ENCODE data around the gene SUSD4.

The SUSD4 gene

DNA sequence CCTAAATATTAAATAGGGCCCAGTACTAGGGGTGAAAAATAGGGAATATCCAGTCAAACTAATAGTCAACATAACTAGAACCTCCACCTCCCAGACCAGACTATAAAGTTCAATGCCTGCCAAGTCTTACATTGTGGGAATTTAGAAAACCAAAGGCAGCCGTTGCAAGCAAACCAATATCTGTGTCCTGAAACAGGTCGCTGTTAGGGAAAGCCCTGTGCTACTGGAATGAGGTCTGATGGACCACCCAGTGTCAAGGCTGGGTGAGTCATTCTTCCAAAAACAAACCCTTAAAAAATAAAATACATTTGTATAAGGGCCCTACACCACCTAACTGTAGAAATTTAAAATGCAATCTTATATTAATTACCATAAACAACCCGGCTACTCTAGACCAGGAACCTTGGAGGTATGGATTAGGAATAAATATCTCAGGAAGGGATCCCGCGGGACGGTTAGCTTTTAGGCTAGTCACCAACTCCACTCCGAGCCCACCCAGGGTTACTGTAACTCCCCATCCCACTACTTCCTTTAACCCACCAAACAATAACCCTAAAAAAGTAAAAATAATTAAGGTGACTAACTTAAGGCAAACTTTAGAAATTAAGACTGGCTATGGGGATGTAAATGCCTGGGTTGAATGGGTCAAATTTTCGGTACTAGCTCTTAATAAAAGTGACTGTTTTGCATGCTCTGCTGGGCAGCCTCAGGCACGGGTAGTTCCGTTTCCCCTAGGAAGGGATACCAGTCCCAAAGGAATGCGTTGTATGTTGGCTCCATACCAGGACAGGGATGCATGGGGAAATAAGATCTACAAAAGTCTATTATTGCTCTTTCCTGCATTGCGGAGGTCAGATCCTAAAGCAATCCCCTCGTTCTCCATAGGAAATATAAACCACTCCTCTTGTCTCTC lies 155.6 kb downstream of the SUSD4 start:
- no peak for DNase-seq

DNA sequence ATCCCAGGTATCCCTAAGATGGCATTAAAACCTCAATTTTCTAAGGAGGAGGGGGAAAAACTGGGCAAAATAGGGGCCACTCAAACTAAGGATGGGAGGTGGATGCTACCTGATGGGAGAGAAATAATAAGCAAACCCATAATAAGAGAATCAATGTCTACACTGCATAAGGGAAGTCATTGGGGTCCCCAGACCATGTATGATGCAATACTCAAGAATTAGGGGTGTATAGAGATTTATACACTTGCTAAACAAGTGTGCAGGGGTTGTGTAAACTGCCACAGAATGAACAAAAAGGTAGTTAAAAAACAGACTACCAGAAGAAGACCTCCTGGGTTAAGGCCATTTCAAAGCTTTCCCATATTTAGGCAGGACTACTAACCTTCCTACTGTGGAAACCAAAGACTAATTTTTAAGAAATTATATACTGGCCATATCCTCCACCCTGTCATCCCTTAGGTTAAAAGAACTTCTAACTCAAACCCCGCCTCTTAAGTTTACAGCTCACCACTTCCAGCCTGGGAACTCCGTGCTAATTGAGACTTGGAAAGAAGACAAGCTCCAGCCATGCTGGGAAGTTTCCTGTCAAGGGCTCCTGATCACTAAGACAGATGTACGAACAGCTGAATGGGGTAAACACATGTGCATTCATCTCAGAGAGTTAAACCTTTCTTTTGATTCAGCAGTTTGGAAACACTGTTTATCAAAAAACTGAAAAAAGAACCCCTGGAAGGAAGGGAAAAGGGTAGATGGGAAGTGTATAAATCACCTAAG lies 156.5 kb downstream of the SUSD4 start:
- no peak for DNase-seq

DNA sequence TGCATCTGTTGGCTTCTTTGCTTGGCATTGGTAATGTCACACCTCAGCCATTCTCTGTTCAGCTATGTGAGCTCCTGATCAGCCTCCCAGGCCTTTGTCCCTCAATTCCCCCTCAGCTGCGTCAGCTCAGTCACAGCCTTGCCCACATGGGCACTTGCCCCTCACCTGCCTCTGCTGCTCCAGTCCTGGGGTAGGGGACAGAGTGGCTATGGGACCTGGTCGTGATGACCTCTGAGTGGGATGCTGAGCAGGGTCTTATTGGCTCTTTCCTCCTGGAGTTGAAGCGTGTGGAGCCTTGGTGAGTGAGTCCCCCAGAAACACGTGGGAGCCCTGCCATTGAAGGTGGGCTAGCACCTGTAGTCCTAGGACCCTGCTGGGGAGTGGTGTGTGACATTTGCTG lies 159.6 kb downstream of the SUSD4 start:
- no peak for DNase-seq

DNA sequence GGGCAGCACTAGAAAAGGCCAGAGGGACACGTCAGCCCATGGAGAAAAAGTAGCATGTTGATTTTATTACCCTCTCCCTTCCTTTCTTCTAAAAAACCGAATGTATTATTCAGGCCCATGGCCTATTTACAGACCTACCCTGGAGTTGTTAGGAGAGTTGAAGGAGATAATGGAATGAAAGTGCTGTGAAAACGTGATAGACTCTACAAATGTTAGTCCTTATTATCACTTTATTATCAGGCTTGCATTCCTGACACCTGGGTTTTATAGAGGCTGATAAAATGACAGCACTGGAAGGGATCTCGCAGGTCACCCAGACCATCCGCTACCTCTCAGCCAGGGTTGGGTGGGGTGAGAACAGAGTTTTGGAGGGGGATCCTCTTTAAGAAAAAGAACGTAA lies 160.3 kb downstream of the SUSD4 start:
- DNase-seq, result no peak

DNA sequence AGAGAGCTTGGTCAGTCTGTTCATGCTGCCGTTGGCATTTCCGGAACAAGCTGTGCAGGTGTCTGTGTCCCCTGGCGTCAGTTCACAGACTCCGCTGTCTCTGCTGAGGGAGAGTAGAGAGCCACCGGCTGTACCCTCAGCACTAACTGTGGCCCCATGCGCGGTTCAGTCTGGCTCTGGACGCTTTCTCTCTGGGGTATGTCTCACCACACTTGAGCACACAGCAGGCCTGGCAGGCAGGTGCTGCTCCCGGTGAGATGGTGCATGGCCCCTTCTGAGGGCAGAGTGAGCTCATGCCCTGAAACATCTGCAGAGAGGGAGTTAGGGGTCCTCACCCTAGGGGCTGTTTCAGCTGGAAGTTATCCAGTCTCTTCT lies 161.0 kb downstream of the SUSD4 start:
- no peak for DNase-seq

DNA sequence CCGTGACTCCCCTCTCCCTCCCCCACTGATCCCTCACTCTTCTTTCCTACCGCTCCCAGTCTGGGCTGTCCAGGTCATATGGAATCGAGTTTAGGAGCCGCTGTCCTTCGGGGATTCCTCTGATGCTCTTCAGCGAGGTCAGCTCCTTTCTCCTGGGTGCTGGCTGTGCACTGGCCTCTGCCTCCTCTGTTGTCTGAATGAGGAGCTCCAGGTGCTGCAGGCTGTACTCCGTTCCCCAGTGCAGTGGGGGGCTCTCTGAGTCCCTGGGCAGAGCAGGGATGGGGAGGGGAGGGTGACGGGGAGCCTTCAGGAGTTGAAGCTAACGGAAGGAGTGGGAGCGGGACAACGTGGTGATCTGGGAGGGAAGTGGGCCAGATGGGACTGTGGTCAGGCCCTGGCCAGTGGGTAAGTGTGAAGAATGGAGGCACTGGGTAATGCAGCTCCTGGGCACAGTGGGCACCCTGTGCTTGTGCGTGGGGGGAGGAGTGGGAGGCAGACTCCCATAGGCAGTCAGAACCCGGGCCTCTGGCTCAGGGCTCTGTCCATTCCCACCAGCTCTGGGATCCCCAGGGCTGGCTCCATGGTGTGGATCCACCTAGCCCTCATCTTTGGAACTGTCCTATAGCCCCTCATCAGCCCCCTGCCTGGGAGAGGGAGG lies 161.5 kb downstream of the SUSD4 start:
- no peak for DNase-seq

DNA sequence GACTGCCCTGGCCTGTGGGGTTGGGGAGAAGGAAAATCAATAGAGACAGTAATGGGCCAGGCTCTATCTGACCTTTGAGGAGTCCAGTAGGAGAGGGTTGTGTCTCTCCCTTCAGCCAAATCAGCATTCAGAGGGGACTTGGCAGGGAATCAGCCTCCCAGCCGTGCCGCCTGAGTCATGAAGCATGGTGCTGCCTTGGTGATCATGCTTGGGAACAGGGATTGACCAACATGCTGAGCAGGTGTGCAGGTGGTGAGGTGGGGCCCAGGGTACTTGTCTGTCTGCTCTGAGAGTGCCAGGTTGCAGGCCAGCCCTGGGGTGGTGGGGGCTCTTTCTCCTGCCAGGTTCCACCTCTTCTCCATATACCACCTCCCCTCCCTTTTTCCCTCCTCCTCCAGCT lies 162.0 kb downstream of the SUSD4 start:
- DNase-seq, result no peak

DNA sequence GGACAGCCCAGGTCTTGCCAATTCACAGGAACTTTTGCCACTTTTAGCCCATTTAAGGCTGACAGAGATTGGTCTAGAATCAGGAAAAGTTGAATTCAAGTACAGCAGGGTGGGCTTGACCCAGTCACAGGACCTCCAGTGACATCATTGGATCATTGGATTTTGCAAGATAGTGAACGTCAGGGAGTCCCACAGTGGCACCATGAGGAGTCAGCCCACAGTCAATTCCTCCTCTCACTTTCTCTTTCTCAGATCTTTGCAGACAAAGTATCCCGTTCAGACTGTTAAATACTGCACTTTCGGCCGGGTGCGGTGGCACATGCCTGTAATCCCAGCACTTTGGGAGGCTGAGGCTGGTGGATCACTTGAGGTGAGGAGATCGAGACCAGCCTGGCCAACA lies 163.1 kb downstream of the SUSD4 start:
- no peak for DNase-seq

DNA sequence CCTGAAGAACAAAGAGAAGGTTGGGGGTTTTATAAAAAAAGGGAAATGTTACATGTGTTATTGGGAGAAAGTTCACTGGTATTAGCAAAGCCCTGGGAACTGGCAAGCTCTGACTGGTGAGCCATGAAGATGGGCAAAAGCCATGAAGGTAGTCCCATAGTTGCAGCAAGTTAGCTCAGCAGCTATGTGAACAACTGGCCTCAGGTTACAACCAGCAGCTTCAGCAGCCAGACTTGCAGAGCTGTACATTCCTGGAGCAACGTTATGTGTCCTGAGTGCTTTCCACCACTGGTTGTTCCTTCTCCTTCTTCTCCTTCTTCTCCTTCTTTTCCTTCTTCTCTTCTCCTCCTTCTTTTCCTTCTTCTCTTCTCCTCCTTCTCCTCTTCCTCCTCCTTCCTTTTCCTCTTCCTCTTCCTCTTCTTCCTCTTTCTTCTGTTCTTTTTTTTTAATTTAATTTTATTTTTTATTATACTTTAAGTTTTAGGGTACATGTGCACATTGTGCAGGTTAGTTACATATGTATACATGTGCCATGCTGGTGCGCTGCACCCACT lies 164.8 kb downstream of the SUSD4 start:
- DNase-seq, result no peak

DNA sequence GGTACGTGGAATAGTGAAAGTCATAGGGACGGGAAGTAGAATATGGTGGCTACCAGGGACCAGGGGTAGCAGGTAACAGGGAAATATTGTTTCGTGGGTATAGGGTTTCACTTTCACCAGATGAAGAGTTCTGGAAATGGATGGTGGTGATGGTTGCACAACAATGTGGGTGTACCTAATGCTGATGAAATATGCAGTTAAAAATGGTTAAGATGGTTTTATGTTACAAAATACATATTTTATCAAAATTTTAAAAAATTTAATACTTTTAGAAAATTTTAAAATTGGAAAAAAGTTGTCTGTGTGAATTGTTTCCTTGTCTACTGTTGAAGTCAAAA lies 165.4 kb downstream of the SUSD4 start:
- no peak for DNase-seq

DNA sequence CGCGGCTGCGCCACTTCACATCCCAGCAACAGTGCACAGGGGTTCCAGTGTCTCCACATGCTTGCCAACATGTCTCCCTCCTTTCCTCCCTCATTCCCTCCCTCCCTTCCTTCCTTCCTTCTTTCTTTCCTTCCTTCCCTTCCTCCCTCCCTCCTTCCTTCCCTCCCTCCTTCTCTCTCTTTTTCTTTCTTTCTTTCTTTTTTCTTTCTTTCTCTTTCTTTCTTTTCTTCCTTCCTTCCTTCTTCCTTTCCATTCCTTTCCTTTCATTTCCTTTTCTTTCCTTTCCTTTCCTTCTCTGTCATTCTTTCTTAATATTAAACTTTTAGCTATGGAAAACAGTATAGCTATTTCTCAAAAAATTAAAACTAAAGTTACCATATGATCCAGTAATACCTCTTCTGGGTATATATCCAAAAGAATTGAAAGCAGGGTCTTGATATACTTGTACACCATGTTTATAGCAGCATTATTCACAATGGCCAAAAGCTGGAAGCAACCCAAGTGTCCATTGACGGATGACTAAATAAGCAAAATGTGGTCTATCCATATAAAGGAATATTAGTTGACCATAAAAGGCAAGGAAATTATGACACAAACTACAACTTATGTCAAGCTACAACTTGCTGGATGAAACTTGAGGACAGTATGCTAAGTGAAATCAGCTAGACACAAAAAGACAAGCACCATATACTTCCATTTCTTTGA lies 165.9 kb downstream of the SUSD4 start:
- no peak for DNase-seq

DNA sequence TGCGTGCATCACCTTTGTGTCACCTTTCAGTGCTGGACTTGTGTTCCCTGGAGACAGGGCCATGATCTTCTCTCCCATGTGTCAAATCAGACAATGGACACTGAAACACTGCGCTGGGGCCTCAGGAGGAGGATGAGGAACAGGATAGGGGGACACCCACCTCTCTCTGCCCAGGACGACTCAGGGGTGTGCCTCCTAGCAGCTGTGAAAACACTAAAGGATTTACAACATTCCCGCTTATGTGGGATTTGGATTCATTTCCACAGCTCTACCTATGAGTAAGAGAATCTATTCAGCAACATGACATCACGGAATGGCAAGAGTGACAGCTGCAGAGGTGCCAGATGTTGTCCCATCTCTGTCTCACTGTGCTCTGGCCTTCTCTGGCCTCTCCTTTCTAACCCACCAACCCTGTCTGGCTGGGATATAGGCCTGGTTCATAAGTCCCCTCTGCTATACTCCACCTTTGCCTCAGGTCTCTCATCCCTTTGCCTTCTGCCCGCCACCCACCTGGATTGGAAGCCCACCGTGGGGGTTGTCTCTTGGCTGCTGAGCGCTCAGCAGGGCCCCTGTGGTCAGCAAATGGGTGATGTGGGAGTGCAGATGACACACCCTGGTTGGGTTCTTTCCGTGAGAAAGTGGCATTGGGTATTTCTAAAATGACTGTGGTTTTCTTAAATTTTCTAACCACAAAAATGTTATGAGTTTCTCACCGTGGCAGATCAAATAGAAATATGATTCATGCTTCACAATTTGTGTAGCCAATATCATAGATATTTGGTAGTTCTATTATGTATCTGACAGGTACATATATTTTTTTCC lies 173.9 kb downstream of the SUSD4 start:
- DNase-seq, result peak; percentile 80

DNA sequence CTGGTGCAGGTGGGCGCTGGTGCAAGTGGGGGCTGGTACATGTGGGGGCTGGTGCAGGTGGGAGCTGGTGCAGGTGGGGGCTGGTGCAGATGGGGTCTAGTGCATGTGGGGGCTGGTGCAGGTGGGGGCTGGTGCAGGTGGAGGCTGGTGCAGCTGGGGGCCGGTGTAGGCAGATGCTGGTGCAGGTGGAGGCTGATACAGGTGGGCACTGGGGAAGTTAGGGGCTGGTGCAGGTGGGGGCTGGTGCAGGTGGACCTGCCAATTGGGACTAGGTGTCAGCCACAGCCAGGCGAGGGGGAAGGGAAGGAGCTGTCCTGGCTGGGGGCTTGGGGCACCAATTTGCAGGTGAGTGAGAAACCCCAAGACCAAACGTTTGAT lies 174.5 kb downstream of the SUSD4 start:
- no peak for DNase-seq

DNA sequence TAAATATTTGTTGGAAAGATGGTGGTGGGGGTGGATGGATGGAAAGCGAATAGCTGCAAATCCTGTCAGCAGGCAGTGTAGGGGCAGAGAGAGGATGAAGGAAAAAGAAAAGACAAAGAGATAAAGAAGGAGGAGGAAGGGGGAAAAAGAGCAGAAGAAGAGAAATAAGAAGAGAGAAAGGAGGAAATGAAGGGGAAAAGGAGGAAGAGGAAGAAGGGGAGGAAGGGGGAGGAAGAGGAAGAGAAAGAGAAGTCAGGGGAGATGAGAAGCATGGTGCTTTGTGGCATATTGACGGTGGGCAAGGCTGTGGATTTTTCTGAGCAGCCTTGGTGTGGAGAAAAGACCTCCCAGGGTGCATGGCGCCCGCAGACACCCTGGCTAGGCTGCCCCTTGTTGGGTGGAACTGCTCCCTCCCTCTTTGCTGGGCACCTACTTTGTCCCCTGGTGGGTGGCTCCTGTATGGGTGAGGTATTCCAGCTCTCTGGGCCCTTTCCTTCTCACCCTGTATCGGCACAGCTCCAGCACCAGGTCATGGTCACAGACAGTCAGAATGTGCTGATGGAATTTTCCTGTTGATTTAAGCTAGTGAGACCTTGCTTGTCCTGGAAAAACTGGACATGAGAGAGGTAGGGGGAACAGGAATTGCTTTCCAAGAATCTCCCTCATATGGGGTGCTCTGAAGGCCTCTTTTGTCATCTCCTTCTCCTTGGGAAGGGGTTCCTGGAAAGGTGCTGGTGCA lies 175.2 kb downstream of the SUSD4 start:
- DNase-seq, result no peak

DNA sequence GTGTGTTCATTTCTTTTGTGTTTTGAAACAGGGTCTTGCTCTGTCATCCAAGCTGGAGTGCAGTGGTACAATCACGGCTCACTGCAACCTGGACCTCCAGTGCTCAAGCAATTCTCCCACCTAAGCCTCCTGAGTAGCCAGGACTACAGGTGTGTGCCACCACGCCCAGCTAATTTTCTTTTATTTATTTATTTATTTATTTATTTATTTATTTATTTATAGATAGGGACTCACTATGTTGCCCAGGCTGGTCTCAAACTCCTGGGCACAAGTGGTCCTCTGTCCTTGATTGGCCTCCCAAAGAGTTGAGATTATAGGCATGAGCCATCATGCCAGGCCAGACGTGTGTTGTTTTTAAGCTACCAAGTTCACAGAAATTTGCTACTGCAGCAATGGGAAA lies 177.2 kb downstream of the SUSD4 start:
- no peak for DNase-seq

DNA sequence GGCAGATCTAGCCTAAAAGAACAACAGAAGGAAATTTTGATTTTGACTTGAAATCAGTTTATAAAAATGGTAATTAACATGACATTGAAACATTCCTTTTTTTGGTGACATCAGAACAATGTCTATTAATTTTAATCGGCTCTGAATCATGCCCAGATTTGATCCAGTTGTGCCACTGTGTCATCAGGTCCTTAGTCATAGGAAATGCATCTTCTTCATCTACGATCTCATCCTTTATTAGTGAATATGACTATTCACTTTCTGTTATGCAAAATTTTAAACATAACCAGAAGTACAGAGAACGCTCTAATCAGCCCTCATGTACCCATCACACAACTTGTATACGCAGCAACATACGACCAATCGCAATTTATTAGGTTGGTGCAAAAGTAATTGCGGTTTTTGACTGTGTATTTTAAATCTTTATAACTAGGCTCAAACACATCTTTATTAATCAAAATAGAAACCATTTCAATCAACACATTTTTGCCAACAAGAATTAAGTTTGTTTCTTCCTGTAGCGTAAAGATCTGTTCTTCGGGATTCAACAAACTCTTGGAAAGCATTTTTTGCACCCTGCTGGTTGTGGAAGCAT lies 180.6 kb downstream of the SUSD4 start:
- DNase-seq, result no peak

DNA sequence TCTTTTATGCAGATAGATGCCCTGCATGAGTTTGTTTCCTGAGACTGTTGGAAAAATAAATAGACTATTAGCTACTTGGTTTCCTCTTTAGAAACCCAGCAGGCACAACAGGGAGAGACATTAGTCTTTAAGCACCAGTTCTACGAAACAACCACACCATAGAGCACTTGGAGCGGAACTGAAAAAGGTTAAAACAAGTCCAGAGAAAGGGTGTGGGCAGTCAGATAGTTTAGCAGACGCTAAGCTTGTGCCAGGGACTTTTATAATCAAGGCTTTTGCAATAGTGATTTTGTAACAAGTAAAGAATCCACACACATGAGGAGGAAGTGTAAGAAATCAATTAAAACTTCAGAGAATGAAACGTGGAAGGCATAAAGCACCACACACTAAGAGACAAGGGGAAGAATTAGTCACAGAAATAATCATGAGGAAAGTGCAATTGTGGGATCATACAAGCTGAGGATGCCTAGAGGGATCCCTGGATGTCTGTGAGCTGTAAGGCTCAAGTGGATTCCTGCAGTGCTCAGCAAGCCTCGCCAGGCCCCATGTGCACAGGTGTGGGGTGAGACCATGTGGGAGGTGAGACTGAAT lies 183.2 kb downstream of the SUSD4 start:
- DNase-seq, result no peak

DNA sequence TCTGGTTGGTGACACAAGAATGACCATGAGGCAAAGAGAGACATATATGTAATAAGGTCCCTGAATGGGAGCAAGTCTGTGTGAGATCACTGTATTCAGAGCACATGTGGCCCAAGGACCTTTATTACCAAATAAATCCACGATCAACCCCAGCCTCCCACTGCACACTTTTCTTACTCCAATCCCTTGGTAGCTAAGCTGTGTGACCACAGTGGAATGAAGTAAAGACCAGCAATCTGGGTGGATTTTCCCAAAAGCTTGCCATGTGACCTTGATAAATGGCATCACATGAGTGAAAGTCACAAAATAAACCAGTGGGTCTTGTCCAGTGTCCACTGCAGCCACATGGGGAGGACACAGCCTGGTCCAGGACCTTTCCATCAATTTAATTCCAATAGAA lies 184.2 kb downstream of the SUSD4 start:
- DNase-seq, result no peak

DNA sequence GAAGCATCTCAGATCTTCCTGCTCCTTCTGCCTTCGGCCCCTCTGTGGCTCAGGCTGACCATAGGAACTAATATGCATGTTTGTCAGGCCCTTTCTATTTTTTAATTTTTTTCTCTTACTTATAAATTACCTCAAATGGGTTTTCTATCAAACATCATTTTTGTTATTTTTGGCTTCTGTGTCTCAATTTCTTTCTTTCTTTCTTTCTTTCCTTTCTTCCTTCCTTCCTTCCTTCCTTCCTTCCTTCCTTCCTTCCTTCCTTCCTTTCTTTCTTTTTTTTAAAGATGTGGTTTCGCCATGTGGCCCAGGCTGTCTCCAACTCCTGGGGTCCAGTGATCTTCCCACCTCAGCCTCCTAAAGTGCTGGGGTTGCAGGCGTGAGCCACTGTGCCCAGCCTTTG lies 184.7 kb downstream of the SUSD4 start:
- DNase-seq, result no peak

DNA sequence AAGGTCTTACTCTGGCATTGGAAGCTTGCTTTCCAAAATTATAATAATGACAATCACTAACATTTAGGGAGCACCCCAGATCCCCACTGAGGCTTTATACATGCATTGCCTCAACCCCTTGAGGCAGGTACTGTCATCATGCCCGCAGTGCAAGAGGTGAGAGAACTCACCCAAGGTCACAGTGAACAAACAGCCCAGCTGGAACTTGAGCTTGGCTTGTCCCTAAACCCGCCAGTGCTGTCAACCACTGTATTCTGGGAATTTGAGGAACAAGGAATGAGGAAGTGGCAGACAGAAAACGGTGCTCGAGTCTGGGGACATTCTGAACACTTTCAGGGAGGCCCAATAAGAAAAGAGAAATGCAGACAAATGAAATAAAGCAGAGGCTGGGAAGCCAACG lies 186.3 kb downstream of the SUSD4 start:
- no peak for DNase-seq

DNA sequence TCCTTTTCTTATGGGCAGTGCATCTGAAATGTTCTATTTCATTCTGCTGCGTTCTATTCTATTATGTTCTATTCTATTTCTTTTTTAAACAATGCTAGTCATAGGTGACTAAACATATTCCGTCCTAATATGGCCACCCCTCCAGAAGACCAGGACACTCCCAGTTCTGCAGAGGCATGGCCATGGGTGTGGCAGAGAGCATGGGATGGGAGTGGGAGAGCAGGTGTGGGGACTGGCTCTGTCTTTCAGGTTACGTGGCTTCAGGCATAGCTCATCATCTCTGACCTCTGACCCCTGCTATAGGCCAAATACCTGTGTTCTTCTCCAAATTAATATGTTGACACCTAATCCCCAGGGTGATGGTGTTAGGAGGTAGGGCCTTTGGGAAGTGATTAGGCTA lies 187.5 kb downstream of the SUSD4 start:
- DNase-seq, result no peak
